ENCODE measurements around the gene TBCD. TPM values are rescaled to one million over a fixed set of nuclear protein-coding genes. Genes with fewer than 3 reads are reported as not detected.
A peak's percentile ranks its signal among the peaks of the same experiment; 100 is the strongest.

The TBCD gene
- total RNA-seq, 1 donor from 2014 or later, result 207 TPM

DNA sequence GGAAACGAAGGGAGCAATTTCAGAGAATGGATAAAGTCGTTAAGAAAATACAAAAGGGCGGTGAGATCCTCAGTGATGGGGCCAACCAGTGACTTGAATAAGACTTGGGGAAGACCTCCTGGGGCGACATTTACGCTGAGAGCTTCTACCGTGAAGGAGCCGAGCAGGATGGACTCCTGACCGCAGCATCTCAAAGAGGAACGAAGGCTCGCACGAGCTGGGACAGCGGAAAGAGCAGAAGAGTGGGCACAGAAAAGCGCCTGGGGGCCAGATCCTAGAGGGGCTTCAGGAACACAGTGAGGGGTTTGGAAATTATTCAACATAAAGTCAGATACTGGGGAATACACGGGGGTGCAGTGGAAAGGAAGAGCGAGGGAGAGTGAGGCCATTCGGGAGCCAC, 70.4 kb downstream of the TBCD start:
- no peak for TF ChIP-seq CTCF (IDR thresholded peaks at IDR 0.05; ENCODE audit: unreplicated experiment)
- H3K36me3 Mint-ChIP-seq (ENCODE audit: low read depth, unreplicated experiment), result peaks cover 19% of the 10 kb centered on the region
- peak overlapping the region; percentile 49 for H3K4me3 Mint-ChIP-seq (ENCODE audit: unreplicated experiment)
- H3K4me1 Mint-ChIP-seq (ENCODE audit: unreplicated experiment), result peaks cover 17% of the 10 kb centered on the region
- H3K27ac Mint-ChIP-seq (ENCODE audit: unreplicated experiment), result peak overlapping the region; percentile 13
- H3K9me3 Mint-ChIP-seq (ENCODE audit: unreplicated experiment), result no peaks in the 10 kb centered on the region
- DNase-seq (ENCODE audit: low spot score), result no peak
- H3K27me3 Mint-ChIP-seq (ENCODE audit: unreplicated experiment), result peaks cover 3% of the 10 kb centered on the region

DNA sequence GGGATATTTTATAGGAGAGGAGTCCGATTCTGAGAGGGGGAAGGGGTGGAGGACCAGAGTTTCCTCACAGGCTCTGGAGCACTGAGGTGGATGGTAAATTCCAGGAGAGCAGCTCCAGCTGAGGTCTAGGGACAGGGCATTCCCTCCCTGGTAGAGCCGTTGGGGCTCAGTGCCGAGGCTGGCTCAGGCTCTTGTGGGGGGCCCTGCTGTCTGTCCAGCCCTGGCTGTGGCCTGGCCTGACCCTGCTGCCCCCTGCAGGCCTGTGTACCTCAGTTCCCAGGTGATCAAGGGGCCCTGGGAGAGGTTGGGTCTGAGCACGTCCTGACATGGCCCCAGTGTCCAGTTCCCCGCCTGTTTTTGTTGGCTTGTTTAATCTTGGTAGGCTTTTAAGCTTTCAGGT, 71.1 kb downstream of the TBCD start:
- Mint-ChIP-seq H3K27ac (ENCODE audit: unreplicated experiment) (no peak overlapping the region), H3K36me3 (ENCODE audit: low read depth, unreplicated experiment) (peaks cover 23% of the 10 kb centered on the region), H3K27me3 (ENCODE audit: unreplicated experiment) (peaks cover 3% of the 10 kb centered on the region), H3K9me3 (ENCODE audit: unreplicated experiment) (no peaks in the 10 kb centered on the region), H3K4me3 (ENCODE audit: unreplicated experiment) (no peak overlapping the region), H3K4me1 (ENCODE audit: unreplicated experiment) (peaks cover 19% of the 10 kb centered on the region)
- TF ChIP-seq CTCF (IDR thresholded peaks at IDR 0.05; ENCODE audit: unreplicated experiment), result peak; percentile 11
- DNase-seq (ENCODE audit: low spot score), result peak; percentile 41

- H3K36me3 Mint-ChIP-seq (ENCODE audit: low read depth, unreplicated experiment), result peaks cover 32% of the 10 kb centered on the region
- no peak overlapping the region for H3K4me3 Mint-ChIP-seq (ENCODE audit: unreplicated experiment)
- TF ChIP-seq CTCF (IDR thresholded peaks at IDR 0.05; ENCODE audit: unreplicated experiment), result no peak
- H3K27me3 Mint-ChIP-seq (ENCODE audit: unreplicated experiment), result peaks cover 3% of the 10 kb centered on the region
- H3K9me3 Mint-ChIP-seq (ENCODE audit: unreplicated experiment), result no peaks in the 10 kb centered on the region
- DNase-seq (ENCODE audit: low spot score), result no peak
- peaks cover 12% of the 10 kb centered on the region for H3K4me1 Mint-ChIP-seq (ENCODE audit: unreplicated experiment)
- no peak overlapping the region for H3K27ac Mint-ChIP-seq (ENCODE audit: unreplicated experiment)
Measured at GRCh38 chr17:82825540-82826124, 73.8 kb downstream of the TBCD start.

GRCh38 chr17:82826211-82826610, 74.3 kb downstream of the TBCD start:
- TF ChIP-seq CTCF (IDR thresholded peaks at IDR 0.05; ENCODE audit: unreplicated experiment), result no peak
- H3K36me3 Mint-ChIP-seq (ENCODE audit: low read depth, unreplicated experiment), result peaks cover 35% of the 10 kb centered on the region
- peaks cover 12% of the 10 kb centered on the region for H3K4me1 Mint-ChIP-seq (ENCODE audit: unreplicated experiment)
- no peak overlapping the region for H3K4me3 Mint-ChIP-seq (ENCODE audit: unreplicated experiment)
- H3K27ac Mint-ChIP-seq (ENCODE audit: unreplicated experiment), result no peak overlapping the region
- peaks cover 4% of the 10 kb centered on the region for H3K27me3 Mint-ChIP-seq (ENCODE audit: unreplicated experiment)
- H3K9me3 Mint-ChIP-seq (ENCODE audit: unreplicated experiment), result no peaks in the 10 kb centered on the region
- DNase-seq (ENCODE audit: low spot score), result no peak

DNA sequence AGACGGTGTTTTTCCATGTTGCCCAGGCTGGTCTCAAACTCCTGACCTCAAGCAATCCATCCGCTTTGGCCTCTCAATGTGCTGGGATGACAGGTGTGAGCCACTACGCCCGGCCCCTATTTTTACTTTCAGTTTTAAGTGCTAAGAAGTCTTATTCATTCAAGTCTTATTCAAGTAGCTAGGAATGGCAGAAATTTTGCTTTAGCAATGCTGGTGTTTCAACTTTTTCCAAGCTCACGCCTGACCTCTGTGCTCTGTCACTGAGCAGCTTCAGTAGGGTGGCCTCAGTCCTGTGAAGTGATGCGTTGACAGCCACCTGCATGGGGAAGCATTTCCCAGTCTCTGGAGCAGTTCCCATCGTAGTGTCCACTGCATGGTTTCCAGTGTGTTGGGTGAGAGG, 75.1 kb downstream of the TBCD start:
- no peak for TF ChIP-seq CTCF (IDR thresholded peaks at IDR 0.05; ENCODE audit: unreplicated experiment)
- no peaks in the 10 kb centered on the region for H3K9me3 Mint-ChIP-seq (ENCODE audit: unreplicated experiment)
- H3K4me3 Mint-ChIP-seq (ENCODE audit: unreplicated experiment), result no peak overlapping the region
- peaks cover 5% of the 10 kb centered on the region for H3K27me3 Mint-ChIP-seq (ENCODE audit: unreplicated experiment)
- peaks cover 37% of the 10 kb centered on the region for H3K36me3 Mint-ChIP-seq (ENCODE audit: low read depth, unreplicated experiment)
- peaks cover 11% of the 10 kb centered on the region for H3K4me1 Mint-ChIP-seq (ENCODE audit: unreplicated experiment)
- H3K27ac Mint-ChIP-seq (ENCODE audit: unreplicated experiment), result no peak overlapping the region
- DNase-seq (ENCODE audit: low spot score), result no peak

All from endothelial cell (in vitro differentiated cells).